Central memory CD4-positive, alpha-beta T cell (primary cell): ENCODE measurements around the gene TRAPPC1.

Experiments
- DNase-seq: peaks from one replicate; pipeline ENCODE4 v3.0.0; 2022

TRAPPC1 gene

GRCh38 chr17:7897090-7897489 lies 34.7 kb downstream of the TRAPPC1 start:
- DNase-seq, result no peak

- no peak for DNase-seq
These were observed 36.9 kb downstream of the TRAPPC1 start for GRCh38 chr17:7894866-7895265.

- DNase-seq, result no peak
These were observed 37.5 kb downstream of the TRAPPC1 start for GRCh38 chr17:7894226-7894625.

- no peak for DNase-seq
These were observed 38.4 kb downstream of the TRAPPC1 start for GRCh38 chr17:7893187-7893880.

- DNase-seq, result peak; percentile 3
These were observed 42.4 kb downstream of the TRAPPC1 start for GRCh38 chr17:7889166-7889955.

GRCh38 chr17:7888184-7888920 lies 43.4 kb downstream of the TRAPPC1 start, which contains the start of gene CHD3:
TSS of gene CHD3 (plus strand) at chr17:7888789. CDS start at chr17:7889001, 212 bp downstream.
- DNase-seq, result peak; percentile 50

- peak; percentile 91 for DNase-seq
These were observed 44.1 kb downstream of the TRAPPC1 start for GRCh38 chr17:7887482-7888183.

GRCh38 chr17:7887038-7887481 lies 44.7 kb downstream of the TRAPPC1 start:
- DNase-seq, result no peak

GRCh38 chr17:7886227-7887037 lies 45.3 kb downstream of the TRAPPC1 start:
- DNase-seq, result peak; percentile 71

GRCh38 chr17:7885367-7886226 lies 46.1 kb downstream of the TRAPPC1 start:
- peak; percentile 38 for DNase-seq

- DNase-seq, result peak; percentile 31
These were observed 47.0 kb downstream of the TRAPPC1 start for GRCh38 chr17:7884581-7885366.

GRCh38 chr17:7883781-7884386 lies 47.9 kb downstream of the TRAPPC1 start:
- DNase-seq, result peak; percentile 42

GRCh38 chr17:7882629-7883028 lies 49.1 kb downstream of the TRAPPC1 start:
- DNase-seq, result no peak

GRCh38 chr17:7882068-7882467 lies 49.7 kb downstream of the TRAPPC1 start:
- DNase-seq, result no peak

- DNase-seq, result no peak
These were observed 50.3 kb downstream of the TRAPPC1 start for GRCh38 chr17:7881276-7882054.
